Mesodermal cell (in vitro differentiated cells): ENCODE results near the gene AOAH.
"Not testable (repeated sequence)": the region's sequence is repeated elsewhere in the genome, so short reads cannot be mapped to it uniquely, and the experiment has no call there.

Experiments
- H3K27ac ChIP-seq: 2 replicates; pipeline ENCODE4 v1.7.0; 2013; ENCODE audit warnings: mild to moderate bottlenecking, low read depth, low read length, moderate library complexity; ENCODE audit not compliant: severe bottlenecking
- H3K36me3 ChIP-seq: 2 replicates; pipeline ENCODE4 v1.7.1; 2013; ENCODE audit warnings: mild to moderate bottlenecking, low read length, moderate library complexity; ENCODE audit not compliant: control insufficient read depth, insufficient read depth
- H3K4me1 ChIP-seq: one replicate; pipeline ENCODE4 v1.7.1; 2013; ENCODE audit warnings: mild to moderate bottlenecking, low read length; ENCODE audit not compliant: insufficient read depth, control insufficient read depth, poor library complexity, severe bottlenecking
- H3K4me3 ChIP-seq: 2 replicates; pipeline ENCODE4 v1.7.0; 2013; ENCODE audit warnings: low read length, control low read depth, mild to moderate bottlenecking; ENCODE audit not compliant: insufficient read depth, poor library complexity, severe bottlenecking; ENCODE audit errors: extremely low read depth
- H3K9me3 ChIP-seq: 2 replicates; pipeline ENCODE4 v1.7.1; 2013; ENCODE audit warnings: mild to moderate bottlenecking, low read length, moderate library complexity; ENCODE audit not compliant: control insufficient read depth
- WGBS, 2 experiments: methylation state at CpG; one replicate each; pipeline ENCODE4 v1.1.5; 2013; ENCODE audit warnings: missing lambda C conversion rate in 2 of 2; ENCODE audit not compliant: insufficient coverage in 2 of 2; 5-methylcytosine and 5-hydroxymethylcytosine counted together

The AOAH gene

GRCh38 chr7:36487756-36488336, 236.4 kb downstream of the AOAH start:
- no peaks in the 10 kb centered on the region for H3K4me1 ChIP-seq
- H3K36me3 ChIP-seq: no peaks in the 10 kb centered on the region
- H3K4me3 ChIP-seq: no peak overlapping the region
- no peaks in the 10 kb centered on the region for H3K9me3 ChIP-seq
- H3K27ac ChIP-seq: no peak overlapping the region
- WGBS, 2 experiments: 20% methylated on average over 1 of the region's 4 CpGs; no CpG with 5 or more reads in 1 of the 2 experiments

GRCh38 chr7:36486336-36486735, 238.0 kb downstream of the AOAH start:
- no peaks in the 10 kb centered on the region for H3K4me1 ChIP-seq
- no peak overlapping the region for H3K4me3 ChIP-seq
- WGBS, 2 experiments: 87 to 100% methylated on average over 2 of the region's 4 CpGs
- no peak overlapping the region for H3K27ac ChIP-seq
- H3K36me3 ChIP-seq: no peaks in the 10 kb centered on the region
- H3K9me3 ChIP-seq: no peaks in the 10 kb centered on the region

GRCh38 chr7:36484265-36484664, 240.0 kb downstream of the AOAH start:
- 77 to 90% methylated on average over 4 of the region's 8 CpGs for whole genome bisulfite sequencing, 2 experiments
- Histone ChIP-seq H3K4me1 (no peaks in the 10 kb centered on the region), H3K9me3 (no peaks in the 10 kb centered on the region), H3K27ac (no peak overlapping the region), H3K4me3 (no peak overlapping the region), H3K36me3 (no peaks in the 10 kb centered on the region)

- not testable (repeated sequence) for H3K4me3 ChIP-seq, H3K9me3 ChIP-seq, H3K36me3 ChIP-seq, H3K27ac ChIP-seq, H3K4me1 ChIP-seq
- WGBS, 2 experiments: 91 to 95% methylated on average over 3 of the region's 4 CpGs
Observed at GRCh38 chr7:36483853-36484252, 240.4 kb downstream of the AOAH start.

GRCh38 chr7:36478745-36479144, 245.5 kb downstream of the AOAH start:
- 100% methylated on average over 1 of the region's 2 CpGs; no CpG with 5 or more reads in 1 of the 2 experiments for WGBS, 2 experiments
- H3K36me3 ChIP-seq: no peaks in the 10 kb centered on the region
- H3K9me3 ChIP-seq: no peaks in the 10 kb centered on the region
- no peak overlapping the region for H3K4me3 ChIP-seq
- H3K4me1 ChIP-seq: peaks cover 14% of the 10 kb centered on the region
- H3K27ac ChIP-seq: no peak overlapping the region

GRCh38 chr7:36475381-36475780, 248.9 kb downstream of the AOAH start:
- no CpG with 5 or more reads among the region's 3 CpGs for WGBS, 2 experiments
- Histone ChIP-seq H3K4me3 (no peak overlapping the region), H3K9me3 (no peaks in the 10 kb centered on the region), H3K4me1 (peaks cover 15% of the 10 kb centered on the region), H3K27ac (no peak overlapping the region), H3K36me3 (no peaks in the 10 kb centered on the region)

GRCh38 chr7:36475011-36475342, 249.3 kb downstream of the AOAH start:
- Histone ChIP-seq H3K4me1 (peaks cover 15% of the 10 kb centered on the region), H3K36me3 (no peaks in the 10 kb centered on the region), H3K9me3 (no peaks in the 10 kb centered on the region), H3K27ac (peak overlapping the region; percentile 73), H3K4me3 (no peak overlapping the region)

- no peaks in the 10 kb centered on the region for H3K9me3 ChIP-seq
- H3K27ac ChIP-seq: peak overlapping the region; percentile 73
- 84% methylated on average over 5 to 6 of the region's 6 CpGs for WGBS, 2 experiments
- H3K36me3 ChIP-seq: no peaks in the 10 kb centered on the region
- H3K4me3 ChIP-seq: no peak overlapping the region
- peaks cover 15% of the 10 kb centered on the region for H3K4me1 ChIP-seq
Observed at GRCh38 chr7:36474283-36475010, 249.8 kb downstream of the AOAH start.

GRCh38 chr7:36473454-36474282, 250.6 kb downstream of the AOAH start:
- Histone ChIP-seq H3K4me3 (no peak overlapping the region), H3K4me1 (peaks cover 15% of the 10 kb centered on the region), H3K27ac (peak overlapping the region; percentile 73), H3K9me3 (no peaks in the 10 kb centered on the region), H3K36me3 (no peaks in the 10 kb centered on the region)
- WGBS, 2 experiments: 75 to 76% methylated on average over 11 of the region's 12 CpGs

- Histone ChIP-seq H3K9me3 (no peaks in the 10 kb centered on the region), H3K4me3 (no peak overlapping the region), H3K27ac (no peak overlapping the region), H3K36me3 (no peaks in the 10 kb centered on the region), H3K4me1 (peaks cover 15% of the 10 kb centered on the region)
- 100% methylated on average over 1 of the region's 3 CpGs for WGBS, 2 experiments
Observed at GRCh38 chr7:36472141-36472729, 252.1 kb downstream of the AOAH start.
